ENCODE measurements around the gene LYAR. TPM values are rescaled to one million over a fixed set of nuclear protein-coding genes. Genes with fewer than 3 reads are reported as not detected.

LYAR gene
- total RNA-seq, 6 experiments from 2014 or later, result 2.6 to 8.9 (median 5.2) TPM

DNA sequence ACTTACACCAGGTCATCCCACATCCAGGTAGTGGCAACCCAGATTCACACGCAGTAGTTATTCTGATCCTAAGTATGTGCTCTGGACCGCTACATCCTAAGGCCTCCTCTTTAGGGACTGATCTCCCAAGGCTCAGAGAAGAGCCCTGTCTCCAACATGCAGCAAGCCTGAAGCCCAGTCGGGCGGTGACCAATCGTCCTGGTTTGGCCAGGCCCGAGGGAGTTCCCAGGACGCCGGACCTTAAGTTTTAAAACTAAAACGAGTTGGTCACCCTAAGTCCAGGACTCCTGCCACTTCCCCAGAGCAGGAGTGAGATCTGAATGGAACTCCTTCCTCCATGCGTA lies 385 bp downstream of the LYAR start:
- WGBS (ENCODE audit: insufficient coverage, low coverage, low lambda C conversion rate, missing lambda C conversion rate), result 0% methylated on average over 5 of the region's 10 CpGs
- Histone ChIP-seq H3K4me1 (peaks cover 0 to 27% (median 4%) of the 10 kb centered on the region in 4 donors), H3K36me3 (peaks cover 0 to 2% (median 0%) of the 10 kb centered on the region in 4 donors), H3K27me3 (no peaks in the 10 kb centered on the region), H3K9me3 (no peaks in the 10 kb centered on the region), H3K4me3 (peak overlapping the region; percentile 92 to 93 (median 92)), H3K27ac (peak overlapping the region; percentile 34 to 62 (median 47))
- TF ChIP-seq CTCF (IDR thresholded peaks at IDR 0.05) (no peak), POLR2A (IDR thresholded peaks at IDR 0.05) (no peak)
- ATAC-seq (peak; percentile 7 to 18 (median 10)), DNase-seq (no peak)
- intact Hi-C loops (cut with DNase I), result no loop called here

GRCh38 chr4:4289055-4289454 lies 899 bp downstream of the LYAR start:
- no peak for DNase-seq
- Histone ChIP-seq H3K27ac (no peak overlapping the region), H3K36me3 (peaks cover 0 to 4% (median 0%) of the 10 kb centered on the region in 4 donors), H3K27me3 (no peaks in the 10 kb centered on the region), H3K4me1 (peaks cover 0 to 27% (median 4%) of the 10 kb centered on the region in 4 donors), H3K9me3 (no peaks in the 10 kb centered on the region), H3K4me3 (peak overlapping the region; percentile 92 to 93 (median 92))
- intact Hi-C loops (cut with DNase I), result no loop called here
- no peak for TF ChIP-seq POLR2A (IDR thresholded peaks at IDR 0.05)
- TF ChIP-seq CTCF (IDR thresholded peaks at IDR 0.05), result no peak
- 28% methylated on average over 3 of the region's 3 CpGs for WGBS (ENCODE audit: insufficient coverage, low coverage, low lambda C conversion rate, missing lambda C conversion rate)
- no peak for ATAC-seq

DNA sequence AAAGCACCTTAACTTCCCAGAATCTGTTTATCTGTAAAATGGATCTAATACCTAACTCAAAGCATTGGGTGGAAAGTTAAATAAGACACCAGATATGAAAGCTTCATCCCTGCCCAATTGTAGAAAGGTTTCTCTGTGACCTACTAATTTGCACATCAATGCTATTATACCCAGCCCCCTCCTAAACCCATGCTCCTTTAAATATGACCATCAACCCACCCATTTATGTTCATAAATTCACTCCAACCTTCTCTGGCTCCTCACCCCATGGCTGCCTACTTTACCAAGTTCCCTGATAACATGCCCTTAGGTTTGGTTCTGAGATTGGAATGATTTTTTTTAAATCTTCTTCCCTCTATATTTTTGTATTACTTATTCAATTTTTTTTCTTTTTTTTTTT lies 1.9 kb downstream of the LYAR start:
- Histone ChIP-seq H3K9me3 (no peaks in the 10 kb centered on the region), H3K4me1 (peaks cover 0 to 27% (median 4%) of the 10 kb centered on the region in 4 donors), H3K27me3 (no peaks in the 10 kb centered on the region), H3K4me3 (no peak overlapping the region), H3K36me3 (peaks cover 0 to 4% (median 1%) of the 10 kb centered on the region in 4 donors), H3K27ac (no peak overlapping the region)
- intact Hi-C loops (cut with DNase I), result no loop called here
- ATAC-seq (no peak), DNase-seq (no peak)
- no peak for TF ChIP-seq CTCF (IDR thresholded peaks at IDR 0.05)
- no peak for TF ChIP-seq POLR2A (IDR thresholded peaks at IDR 0.05)

GRCh38 chr4:4284827-4285618 lies 4.9 kb downstream of the LYAR start:
- intact Hi-C loops (cut with DNase I), result no loop called here
- no peak overlapping the region for H3K27ac ChIP-seq
- peaks cover 0 to 19% (median 0%) of the 10 kb centered on the region in 4 donors for H3K4me1 ChIP-seq
- TF ChIP-seq CTCF (IDR thresholded peaks at IDR 0.05) (no peak), POLR2A (IDR thresholded peaks at IDR 0.05) (no peak)
- H3K9me3 ChIP-seq, result no peaks in the 10 kb centered on the region
- no peaks in the 10 kb centered on the region for H3K27me3 ChIP-seq
- 71% methylated on average over 9 of the region's 11 CpGs for WGBS (ENCODE audit: insufficient coverage, low coverage, low lambda C conversion rate, missing lambda C conversion rate)
- DNase-seq (no peak), ATAC-seq (no peak)
- H3K36me3 ChIP-seq, result peaks cover 0 to 26% (median 11%) of the 10 kb centered on the region in 4 donors
- H3K4me3 ChIP-seq, result no peak overlapping the region

Data from right lobe of liver (tissue), 6 donors.